B cell (primary cell): ENCODE measurements around the gene COL5A1. TPM values are rescaled to one million over a fixed set of nuclear protein-coding genes. Genes with fewer than 3 reads are reported as not detected.

Experiments used
- ATAC-seq: fragments of 200-7000 bp; cut with Tn5 transposase; one replicate; pipeline ENCODE4 v1.10.0; 2021; ENCODE audit warnings: low read depth, mild to moderate bottlenecking, moderate number of reproducible peaks, moderate library complexity
- CTCF ChIA-PET: fragments of 350-600 bp; sonication (Branson Sonifier 250); formaldehyde crosslinking; loops from one replicate; lab custom pipeline; 2021; ENCODE audit warnings: antibody characterized with exemption, inconsistent platforms; lab: Charles Lee
- POLR2A ChIA-PET: fragments of 350-600 bp; sonication (Branson Sonifier 250); formaldehyde crosslinking; loops from one replicate; lab custom pipeline; 2021; ENCODE audit warnings: antibody characterized with exemption; lab: Charles Lee
- DNase-seq: peaks from one replicate; pipeline ENCODE4 v3.0.0; 2013
- H2AFZ ChIP-seq: 2 replicates; pipeline ENCODE4 v1.6.1; 2012; ENCODE audit warnings: mild to moderate bottlenecking, low read depth, low read length; ENCODE audit not compliant: insufficient read depth, poor library complexity, severe bottlenecking
- H3K27ac ChIP-seq, 2 donors: 1 replicate in 1 of 2; 2 replicates in 1 of 2; pipeline ENCODE4 v1.5.1; 2012 to 2013; ENCODE audit warnings: low read length in 2 of 2, mild to moderate bottlenecking in 2 of 2, moderate library complexity in 1 of 2
- H3K27me3 ChIP-seq, 4 experiments: fragments of 200-600 bp in 1 of 4; sonication (generic) in 1 of 4; replicated peaks in 1 of 4; 1 replicate in 2 of 4; 2 replicates in 2 of 4; pipeline versions ENCODE4 v1.6.1 to v1.7.0; 2013 to 2016; ENCODE audit warnings: low read length in 3 of 4, mild to moderate bottlenecking in 2 of 4, mixed read lengths in 1 of 4, moderate library complexity in 1 of 4; ENCODE audit not compliant: insufficient read depth in 4 of 4, control insufficient read depth in 3 of 4; ENCODE audit errors: control extremely low read depth in 1 of 4
- H3K36me3 ChIP-seq, 2 experiments: replicated peaks in 1 of 2; 1 replicate in 1 of 2; 2 replicates in 1 of 2; pipeline versions ENCODE4 v1.6.1 to v1.7.1; 2013; ENCODE audit warnings: low read length in 1 of 2; ENCODE audit not compliant: insufficient read depth in 2 of 2, control insufficient read depth in 1 of 2; ENCODE audit errors: control extremely low read depth in 1 of 2, extremely low read depth in 1 of 2
- H3K4me1 ChIP-seq, 2 donors: fragments of 200-600 bp in 1 of 2; sonication (generic) in 1 of 2; 1 replicate in 1 of 2; 2 replicates in 1 of 2; pipeline versions ENCODE4 v1.5.1 to v1.6.1; 2013 to 2017; ENCODE audit warnings: low read length in 2 of 2; ENCODE audit not compliant: control insufficient read depth in 2 of 2, insufficient read depth in 2 of 2
- H3K4me2 ChIP-seq: replicated peaks from 2 replicates; pipeline ENCODE3; 2012; ENCODE audit warnings: mild to moderate bottlenecking, low read depth, low read length; ENCODE audit not compliant: poor library complexity, severe bottlenecking
- H3K4me3 ChIP-seq, 5 experiments: fragments of 200-600 bp in 1 of 5; sonication (generic) in 1 of 5; 1 replicate in 3 of 5; 2 replicates in 2 of 5; pipeline versions ENCODE4 v1.5.1 to v1.7.0; 2011 to 2016; ENCODE audit warnings: low read length in 4 of 5, mild to moderate bottlenecking in 4 of 5, low read depth in 2 of 5, control low read depth in 1 of 5, moderate library complexity in 1 of 5; ENCODE audit not compliant: insufficient read depth in 1 of 5; ENCODE audit errors: control extremely low read depth in 1 of 5, extremely low read depth in 1 of 5
- H3K79me2 ChIP-seq: fragments of 200-600 bp; sonication (generic); one replicate; pipeline ENCODE4 v1.6.0; 2016; ENCODE audit warnings: low read length; ENCODE audit not compliant: control insufficient read depth, insufficient read depth
- H3K9ac ChIP-seq: fragments of 200-600 bp; sonication (generic); 2 replicates; pipeline ENCODE4 v1.6.1; 2017; ENCODE audit warnings: mild to moderate bottlenecking, low read length, moderate library complexity
- H3K9me3 ChIP-seq, 3 donors: one replicate each; pipeline versions ENCODE4 v1.6.1 to v1.7.1; 2013; ENCODE audit warnings: low read length in 2 of 3; ENCODE audit not compliant: control insufficient read depth in 2 of 3, insufficient read depth in 1 of 3; ENCODE audit errors: control extremely low read depth in 1 of 3
- H4K20me1 ChIP-seq: 2 replicates; pipeline ENCODE4 v1.6.0; 2012; ENCODE audit warnings: mild to moderate bottlenecking, low read length; ENCODE audit not compliant: insufficient read depth, control insufficient read depth, poor library complexity, severe bottlenecking
- H3K27ac Mint-ChIP-seq: one replicate; pipeline ENCODE4 v1.8.0; 2021; ENCODE audit warnings: mixed read lengths
- H3K27me3 Mint-ChIP-seq: one replicate; pipeline ENCODE4 v1.8.0; 2021; ENCODE audit warnings: mixed read lengths
- H3K4me1 Mint-ChIP-seq: one replicate; pipeline ENCODE4 v1.8.0; 2021; ENCODE audit warnings: mixed read lengths
- H3K4me3 Mint-ChIP-seq: one replicate; pipeline ENCODE4 v1.8.0; 2021; ENCODE audit warnings: mixed read lengths
- H3K9me3 Mint-ChIP-seq: one replicate; pipeline ENCODE4 v1.8.0; 2022; ENCODE audit warnings: mixed read lengths; ENCODE audit not compliant: insufficient read depth
- CTCF ChIP-seq: fragments of 200-600 bp; IDR thresholded peaks from one replicate; pipeline ENCODE4 v1.8.0; 2022; ENCODE audit warnings: antibody characterized with exemption, mild to moderate bottlenecking
- EZH2 ChIP-seq: IDR thresholded peaks from 2 replicates; pipeline ENCODE4 v1.6.1; 2012; ENCODE audit warnings: borderline replicate concordance, low read depth, mild to moderate bottlenecking, moderate library complexity, low read length; ENCODE audit not compliant: insufficient read depth, poor library complexity, severe bottlenecking
- WGBS: methylation state at CpG from one replicate; pipeline ENCODE4 v1.1.5; 2013; ENCODE audit warnings: missing lambda C conversion rate; ENCODE audit not compliant: insufficient coverage; 5-methylcytosine and 5-hydroxymethylcytosine counted together
- intact Hi-C: fragments of 100-400 bp; cut with micrococcal nuclease; formaldehyde crosslinking; loops from one replicate; pipeline ENCODE4 v1.10.0; 2022
- polyA plus RNA-seq: library from polyadenylated mRNA; depleted of rRNA; stranded (reverse); fragments of >200 nt; gene quantifications from 2 replicates; pipeline ENCODE4 v1.2.3, GENCODE V29; 2012
- total RNA-seq, 2 donors: library from RNA; stranded (reverse); fragments of 120-200 nt in 1 of 2; gene quantifications; 1 replicate in 1 of 2; 2 replicates in 1 of 2; pipeline versions ENCODE4 v1.2.3 to v1.2.4, GENCODE V29; 2013 to 2022

The COL5A1 gene
- total and polyA plus RNA-seq, 2 donors (not counting 1 experiment from before 2014, with no cell fraction given), result 0.06 TPM; not detected in 1

GRCh38 chr9:134693011-134693410 is 51.4 kb downstream of the COL5A1 start:
- no peak overlapping the region for H3K27ac ChIP-seq
- TF ChIP-seq EZH2, result no peak
- no peak for TF ChIP-seq CTCF
- no peaks in the 10 kb centered on the region for H4K20me1 ChIP-seq
- H3K9ac ChIP-seq, result no peak overlapping the region
- H3K9me3 Mint-ChIP-seq, result no peaks in the 10 kb centered on the region
- H3K36me3 ChIP-seq, result no peaks in the 10 kb centered on the region
- H3K27me3 Mint-ChIP-seq, result no peaks in the 10 kb centered on the region
- no peak overlapping the region for H3K4me2 ChIP-seq
- H3K27me3 ChIP-seq, result no peaks in the 10 kb centered on the region
- H3K9me3 ChIP-seq, result no peaks in the 10 kb centered on the region
- DNase-seq, result no peak
- H3K27ac Mint-ChIP-seq, result no peak overlapping the region
- intact Hi-C loops, result no loop called here
- H3K4me1 Mint-ChIP-seq, result no peaks in the 10 kb centered on the region
- ChIA-PET POLR2A (no interaction called here), CTCF (no interaction called here)
- WGBS, result 39% methylated on average over 2 of the region's 9 CpGs
- no peak overlapping the region for H2AFZ ChIP-seq
- no peaks in the 10 kb centered on the region for H3K79me2 ChIP-seq
- no peaks in the 10 kb centered on the region for H3K4me1 ChIP-seq
- H3K4me3 Mint-ChIP-seq, result no peak overlapping the region
- H3K4me3 ChIP-seq, result no peak overlapping the region
- no peak for ATAC-seq

- no peaks in the 10 kb centered on the region for H3K9me3 ChIP-seq
- no peak overlapping the region for H3K4me3 ChIP-seq
- no peak overlapping the region for H3K27ac ChIP-seq
- 92% methylated on average over 27 of the region's 29 CpGs for WGBS
- no peaks in the 10 kb centered on the region for H3K36me3 ChIP-seq
- no peaks in the 10 kb centered on the region for H3K79me2 ChIP-seq
- DNase-seq (no peak), ATAC-seq (no peak)
- Mint-ChIP-seq H3K27me3 (no peaks in the 10 kb centered on the region), H3K4me3 (no peak overlapping the region), H3K4me1 (no peaks in the 10 kb centered on the region), H3K9me3 (no peaks in the 10 kb centered on the region), H3K27ac (no peak overlapping the region)
- POLR2A ChIA-PET, result no interaction called here
- H3K4me1 ChIP-seq, result no peaks in the 10 kb centered on the region
- H3K27me3 ChIP-seq, result no peaks in the 10 kb centered on the region
- CTCF ChIA-PET, result no interaction called here
- TF ChIP-seq EZH2 (no peak), CTCF (no peak)
- H2AFZ ChIP-seq, result no peak overlapping the region
- H4K20me1 ChIP-seq, result no peaks in the 10 kb centered on the region
- H3K9ac ChIP-seq, result no peak overlapping the region
- intact Hi-C loops, result no loop called here
- no peak overlapping the region for H3K4me2 ChIP-seq
Observed at GRCh38 chr9:134693641-134694367, 52.2 kb downstream of the COL5A1 start.
